Breast epithelium (tissue), 3 donors: ENCODE measurements around the gene RPAP2.

ENCODE experiments used
- POLR2A ChIP-seq: fragments of 450-650 bp; IDR thresholded peaks from one replicate; pipeline ENCODE4 v1.6.1; 2016; ENCODE audit warnings: antibody characterized with exemption, mild to moderate bottlenecking, moderate library complexity
- TF ChIP-seq, protein P1 (sequence below), 3 donors: fragments of 450-650 bp; IDR thresholded peaks; one replicate each; pipeline ENCODE4 v1.5.1; 2016 to 2017; ENCODE audit warnings: antibody characterized with exemption in 3 of 3, mild to moderate bottlenecking in 3 of 3, moderate library complexity in 3 of 3

DNA sequence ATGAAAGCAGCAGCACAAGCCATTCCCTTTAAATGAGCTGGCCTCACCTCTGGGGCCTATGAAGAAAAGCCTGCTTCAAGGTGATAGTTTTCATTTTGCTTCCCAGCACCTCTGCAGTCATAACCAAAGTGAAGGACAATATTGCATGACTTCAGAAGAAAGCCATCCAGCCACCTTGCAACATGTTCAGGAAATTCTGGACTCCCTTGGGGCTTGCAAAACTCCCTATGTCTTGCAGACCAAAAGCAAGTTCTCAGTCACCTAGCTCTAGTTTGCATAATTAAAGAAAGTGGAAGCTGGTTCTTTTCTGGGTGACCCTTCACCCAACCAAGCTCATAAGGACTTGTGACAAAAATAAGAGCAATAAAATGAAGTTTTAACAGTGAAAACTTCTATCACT, 100.2 kb downstream of the RPAP2 start:
- TF ChIP-seq, protein P1, sequence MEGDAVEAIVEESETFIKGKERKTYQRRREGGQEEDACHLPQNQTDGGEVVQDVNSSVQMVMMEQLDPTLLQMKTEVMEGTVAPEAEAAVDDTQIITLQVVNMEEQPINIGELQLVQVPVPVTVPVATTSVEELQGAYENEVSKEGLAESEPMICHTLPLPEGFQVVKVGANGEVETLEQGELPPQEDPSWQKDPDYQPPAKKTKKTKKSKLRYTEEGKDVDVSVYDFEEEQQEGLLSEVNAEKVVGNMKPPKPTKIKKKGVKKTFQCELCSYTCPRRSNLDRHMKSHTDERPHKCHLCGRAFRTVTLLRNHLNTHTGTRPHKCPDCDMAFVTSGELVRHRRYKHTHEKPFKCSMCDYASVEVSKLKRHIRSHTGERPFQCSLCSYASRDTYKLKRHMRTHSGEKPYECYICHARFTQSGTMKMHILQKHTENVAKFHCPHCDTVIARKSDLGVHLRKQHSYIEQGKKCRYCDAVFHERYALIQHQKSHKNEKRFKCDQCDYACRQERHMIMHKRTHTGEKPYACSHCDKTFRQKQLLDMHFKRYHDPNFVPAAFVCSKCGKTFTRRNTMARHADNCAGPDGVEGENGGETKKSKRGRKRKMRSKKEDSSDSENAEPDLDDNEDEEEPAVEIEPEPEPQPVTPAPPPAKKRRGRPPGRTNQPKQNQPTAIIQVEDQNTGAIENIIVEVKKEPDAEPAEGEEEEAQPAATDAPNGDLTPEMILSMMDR (IDR thresholded peaks at IDR 0.05): no peak
- no peak for TF ChIP-seq POLR2A
